Colonic mucosa (tissue), 4 donors: Measurements from ENCODE around the gene EHD1. TPM values are rescaled to one million over a fixed set of nuclear protein-coding genes. Genes with fewer than 3 reads are reported as not detected.
A peak's percentile ranks its signal among the peaks of the same experiment; 100 is the strongest.

Experiments
- DNase-seq: peaks from one replicate; pipeline ENCODE4 v3.0.0-alpha.2; 2020
- H3K27ac ChIP-seq: fragments of 200-600 bp; one replicate; pipeline ENCODE4 v1.8.0; 2021
- H3K27me3 ChIP-seq: fragments of 200-600 bp; one replicate; pipeline ENCODE4 v1.8.0; 2021
- H3K36me3 ChIP-seq: fragments of 200-600 bp; one replicate; pipeline ENCODE4 v1.8.0; 2021
- H3K4me1 ChIP-seq: fragments of 200-600 bp; one replicate; pipeline ENCODE4 v1.8.0; 2021; ENCODE audit warnings: mild to moderate bottlenecking
- H3K4me3 ChIP-seq: fragments of 200-600 bp; one replicate; pipeline ENCODE4 v1.8.0; 2021
- H3K9ac ChIP-seq, 2 donors: one replicate each; pipeline ENCODE4 v1.7.0; 2013; ENCODE audit warnings: control low read depth in 2 of 2, low read depth in 2 of 2, low read length in 2 of 2
- H3K9me3 ChIP-seq: fragments of 200-600 bp; one replicate; pipeline ENCODE4 v1.8.0; 2021
- intact Hi-C: fragments of 100-400 bp; cut with DNase I; formaldehyde crosslinking; loops from one replicate; pipeline ENCODE4 v1.14.1; 2022
- total RNA-seq, 2 donors: library from RNA; stranded (reverse); fragmentation: NEBNext Ultra II Directional in 1 of 2; extraction: Animal tissue kit (Norgen Biotek cat#: 25700) in 1 of 2; gene quantifications; one replicate each; pipeline ENCODE4 v1.2.1, GENCODE V29; 2021
- TF ChIP-seq, protein P1 (sequence below): fragments of 200-600 bp; IDR thresholded peaks from one replicate; pipeline ENCODE4 v1.8.0; 2022; ENCODE audit warnings: antibody characterized with exemption, mild to moderate bottlenecking
- donor health status: healthy.
- donor health status: DM: no; HTN: no; CAD: no.
- donor health status: DM: no; HTN: no; CAD: no.

EHD1 gene
- total RNA-seq, 2 donors from 2014 or later: 66.5 to 72.3 TPM

DNA sequence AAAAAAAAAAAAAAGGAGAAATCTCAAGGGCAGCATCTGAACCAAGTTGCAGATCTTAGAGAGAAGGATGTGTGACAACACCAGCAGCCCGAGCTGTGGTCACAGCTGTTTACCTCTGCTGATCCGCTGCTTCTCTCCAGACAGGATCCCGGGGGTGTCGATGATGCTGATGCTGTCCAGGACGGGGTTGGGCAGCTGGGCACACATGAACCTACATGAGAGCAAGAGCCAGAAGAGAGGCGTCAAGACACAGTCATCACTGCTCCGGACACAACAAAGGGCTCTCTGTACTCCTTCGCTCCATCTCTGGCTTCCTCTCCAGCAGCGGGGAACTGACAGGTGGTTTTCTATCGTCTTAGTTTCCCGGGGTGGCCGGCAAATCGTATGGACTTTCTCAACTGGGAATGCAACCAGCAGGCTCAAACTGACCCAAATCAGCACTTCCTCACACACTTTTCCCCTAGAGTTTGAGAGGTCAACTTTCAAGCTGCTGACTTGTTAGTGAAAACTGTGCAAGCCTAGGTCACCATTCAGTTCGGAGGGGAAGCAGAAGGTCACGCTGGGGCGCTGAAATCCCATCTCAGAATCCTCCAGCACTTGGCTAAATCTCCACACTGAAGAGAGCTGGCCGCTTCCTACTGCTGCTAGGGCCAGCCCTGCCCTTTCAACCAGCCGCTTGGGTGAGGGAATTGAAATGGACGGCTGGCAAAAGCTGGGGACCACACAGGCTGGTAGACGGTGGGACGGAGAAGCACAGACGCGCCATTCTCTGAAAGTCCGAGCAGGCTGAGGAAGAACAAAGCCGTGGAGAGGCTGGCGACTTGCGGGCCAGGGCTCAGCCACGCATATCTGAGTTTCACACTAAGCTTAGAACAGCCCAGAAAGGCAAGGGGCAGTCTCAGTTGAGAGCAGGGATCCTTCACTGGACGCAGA, 3.8 kb downstream of the EHD1 start:
- intact Hi-C loops: no loop called here
- Histone ChIP-seq H3K9me3 (no peaks in the 10 kb centered on the region), H3K4me3 (no peak overlapping the region), H3K9ac (peak overlapping the region in 1 of 2 donors; percentile 58), H3K27ac (peak overlapping the region; percentile 4), H3K4me1 (peaks cover 55% of the 10 kb centered on the region), H3K36me3 (no peaks in the 10 kb centered on the region), H3K27me3 (no peaks in the 10 kb centered on the region)
- TF ChIP-seq, protein P1, sequence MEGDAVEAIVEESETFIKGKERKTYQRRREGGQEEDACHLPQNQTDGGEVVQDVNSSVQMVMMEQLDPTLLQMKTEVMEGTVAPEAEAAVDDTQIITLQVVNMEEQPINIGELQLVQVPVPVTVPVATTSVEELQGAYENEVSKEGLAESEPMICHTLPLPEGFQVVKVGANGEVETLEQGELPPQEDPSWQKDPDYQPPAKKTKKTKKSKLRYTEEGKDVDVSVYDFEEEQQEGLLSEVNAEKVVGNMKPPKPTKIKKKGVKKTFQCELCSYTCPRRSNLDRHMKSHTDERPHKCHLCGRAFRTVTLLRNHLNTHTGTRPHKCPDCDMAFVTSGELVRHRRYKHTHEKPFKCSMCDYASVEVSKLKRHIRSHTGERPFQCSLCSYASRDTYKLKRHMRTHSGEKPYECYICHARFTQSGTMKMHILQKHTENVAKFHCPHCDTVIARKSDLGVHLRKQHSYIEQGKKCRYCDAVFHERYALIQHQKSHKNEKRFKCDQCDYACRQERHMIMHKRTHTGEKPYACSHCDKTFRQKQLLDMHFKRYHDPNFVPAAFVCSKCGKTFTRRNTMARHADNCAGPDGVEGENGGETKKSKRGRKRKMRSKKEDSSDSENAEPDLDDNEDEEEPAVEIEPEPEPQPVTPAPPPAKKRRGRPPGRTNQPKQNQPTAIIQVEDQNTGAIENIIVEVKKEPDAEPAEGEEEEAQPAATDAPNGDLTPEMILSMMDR: no peak
- no peak for DNase-seq

DNA sequence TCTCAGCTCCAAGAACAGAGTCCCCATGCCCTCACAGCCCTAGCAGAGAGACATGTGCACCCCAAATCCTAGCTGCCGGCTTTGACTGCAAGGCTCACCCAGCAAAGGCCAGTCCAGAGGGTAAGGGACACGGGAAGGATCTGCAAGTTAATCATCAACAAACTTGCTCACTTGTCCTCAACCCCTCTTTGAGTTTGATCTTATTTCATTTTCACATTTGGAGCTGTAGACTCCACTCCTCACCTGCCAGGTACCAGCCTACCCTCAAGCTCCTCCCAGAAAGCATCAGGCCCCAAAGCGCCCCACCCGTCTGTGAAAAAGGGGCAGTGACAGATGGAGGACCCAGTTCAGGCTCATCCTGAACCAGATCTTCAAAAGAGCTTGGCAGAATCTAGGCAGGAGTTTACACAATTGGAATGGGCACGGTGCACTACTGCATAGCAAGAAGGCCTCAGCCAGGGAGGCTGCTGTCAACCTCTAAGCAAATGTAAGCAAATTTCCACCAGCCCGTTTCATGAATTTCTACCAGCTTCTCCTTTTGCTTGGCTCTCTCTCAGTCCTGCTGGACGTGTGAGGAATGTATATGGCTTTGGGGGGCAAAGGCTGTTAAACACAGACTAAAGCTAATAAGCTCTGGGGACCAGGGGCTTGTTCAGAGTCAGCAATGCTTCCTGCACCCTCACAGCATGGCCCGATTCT, 5.5 kb downstream of the EHD1 start:
- Histone ChIP-seq H3K27me3 (no peaks in the 10 kb centered on the region), H3K4me1 (peaks cover 51% of the 10 kb centered on the region), H3K27ac (peak overlapping the region; percentile 38), H3K36me3 (no peaks in the 10 kb centered on the region), H3K4me3 (no peak overlapping the region), H3K9me3 (no peaks in the 10 kb centered on the region), H3K9ac (peak overlapping the region in 1 of 2 donors; percentile 63)
- TF ChIP-seq, protein P1: no peak
- intact Hi-C loops: no loop called here
- DNase-seq: peak; percentile 36

- no peak for DNase-seq
- H3K27me3 ChIP-seq: no peaks in the 10 kb centered on the region
- TF ChIP-seq, protein P1: no peak
- intact Hi-C loops: no loop called here
- peaks cover 47% of the 10 kb centered on the region for H3K4me1 ChIP-seq
- no peak overlapping the region for H3K27ac ChIP-seq
- H3K4me3 ChIP-seq: no peak overlapping the region
- no peaks in the 10 kb centered on the region for H3K9me3 ChIP-seq
- H3K36me3 ChIP-seq: no peaks in the 10 kb centered on the region
- peak overlapping the region in 1 of 2 donors; percentile 59 for H3K9ac ChIP-seq
These were observed 6.9 kb downstream of the EHD1 start for GRCh38 chr11:64871492-64871891.

DNA sequence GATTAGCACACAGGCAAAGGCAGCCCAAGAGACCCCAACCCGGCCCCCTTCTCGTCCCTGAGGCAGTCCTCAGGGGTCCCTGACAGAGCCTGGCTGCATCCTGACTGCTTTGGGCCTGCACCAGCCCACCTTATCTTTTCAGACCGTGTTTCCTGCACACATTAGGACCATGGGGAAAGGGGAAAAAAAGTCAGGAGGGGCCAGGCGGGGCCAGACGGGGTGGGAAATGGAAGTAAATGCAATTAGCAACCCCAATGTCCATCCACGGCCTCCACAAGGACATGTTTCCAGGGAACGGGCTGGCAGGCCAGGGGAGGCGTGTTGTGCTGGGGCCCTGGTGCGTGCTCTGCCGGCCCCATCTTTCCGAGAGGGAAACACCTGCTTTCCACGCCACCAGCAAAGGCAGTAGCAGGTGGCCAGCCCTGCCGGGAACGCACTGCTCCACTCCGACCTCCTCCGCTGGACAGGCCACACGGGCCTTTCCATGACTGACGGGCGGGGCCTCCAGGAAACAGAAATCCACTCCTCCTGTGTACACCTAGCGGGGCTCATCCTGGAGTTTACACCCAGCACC, 7.4 kb downstream of the EHD1 start:
- Histone ChIP-seq H3K9me3 (no peaks in the 10 kb centered on the region), H3K4me3 (no peak overlapping the region), H3K4me1 (peaks cover 42% of the 10 kb centered on the region), H3K27ac (peak overlapping the region; percentile 68), H3K27me3 (no peaks in the 10 kb centered on the region), H3K9ac (peak overlapping the region; percentile 28 to 59), H3K36me3 (no peaks in the 10 kb centered on the region)
- intact Hi-C loops: no loop called here
- TF ChIP-seq, protein P1: no peak
- peak; percentile 52 for DNase-seq

DNA sequence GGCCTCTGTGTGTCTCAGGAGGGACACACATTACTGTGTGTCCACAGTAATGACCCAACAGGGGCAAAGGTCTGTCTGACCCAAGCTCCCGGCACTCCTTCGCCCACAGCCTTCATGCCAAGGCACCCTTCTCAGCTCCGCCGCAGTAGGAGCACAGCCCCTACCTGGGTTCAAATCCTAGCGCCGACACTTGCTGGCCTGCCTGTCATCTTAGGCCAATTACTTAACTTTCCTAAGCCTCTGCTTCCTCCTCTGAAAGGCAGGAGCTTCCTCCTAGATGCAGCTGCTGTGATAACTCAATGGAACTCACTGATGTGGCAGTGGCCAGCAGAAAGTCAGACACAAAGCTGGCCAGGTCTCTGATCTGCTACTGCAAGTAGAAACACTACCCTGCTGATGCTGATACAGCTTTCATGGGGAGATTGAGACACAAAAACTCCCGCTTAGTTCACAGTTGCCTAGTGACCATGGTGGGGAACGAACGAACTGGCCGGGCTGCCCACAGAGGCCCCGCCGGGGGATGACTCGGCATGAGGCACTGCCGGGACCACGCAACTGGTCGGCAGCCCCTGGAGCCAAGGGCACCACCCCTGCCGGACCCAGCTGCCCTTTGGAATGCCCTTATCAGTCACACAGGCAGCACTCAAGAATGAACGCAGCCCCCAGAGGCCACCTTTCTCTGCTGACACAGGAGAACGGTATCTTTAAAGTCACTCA, 8.1 kb downstream of the EHD1 start:
- peak overlapping the region; percentile 59 for H3K9ac ChIP-seq
- H3K27ac ChIP-seq: peak overlapping the region; percentile 68
- no peaks in the 10 kb centered on the region for H3K36me3 ChIP-seq
- intact Hi-C loops: no loop called here
- TF ChIP-seq, protein P1: no peak
- no peaks in the 10 kb centered on the region for H3K9me3 ChIP-seq
- no peak for DNase-seq
- no peaks in the 10 kb centered on the region for H3K27me3 ChIP-seq
- no peak overlapping the region for H3K4me3 ChIP-seq
- peaks cover 39% of the 10 kb centered on the region for H3K4me1 ChIP-seq
